Kidney (tissue), 14 donors: ENCODE measurements around the gene NPBWR2. TPM values are rescaled to one million over a fixed set of nuclear protein-coding genes. Genes with fewer than 3 reads are reported as not detected.
A peak's percentile ranks its signal among the peaks of the same experiment; 100 is the strongest.

Experiments used
- DNase-seq, 5 donors: peaks; one replicate each; pipeline ENCODE4 v3.0.0-alpha.2; 2013 to 2020
- FAIRE-seq: peaks from 2 replicates; lab custom pipeline; 2012; peaks lifted over from hg19 to GRCh38; lab: Jason Lieb, UNC
- H3K27ac ChIP-seq, 2 donors: one replicate each; pipeline ENCODE4 v1.7.0; 2013; ENCODE audit warnings: low read depth in 2 of 2, low read length in 2 of 2, inconsistent platforms in 1 of 2
- H3K27me3 ChIP-seq: one replicate; pipeline ENCODE4 v1.7.1; 2013; ENCODE audit warnings: low read length, inconsistent platforms; ENCODE audit not compliant: control insufficient read depth, insufficient read depth
- H3K36me3 ChIP-seq, 3 donors: one replicate each; pipeline versions ENCODE4 v1.7.0 to v1.7.1; 2013; ENCODE audit warnings: low read length in 3 of 3, control low read depth in 1 of 3, inconsistent platforms in 1 of 3; ENCODE audit not compliant: insufficient read depth in 3 of 3, control insufficient read depth in 2 of 3
- H3K4me1 ChIP-seq, 3 donors: one replicate each; pipeline versions ENCODE4 v1.7.0 to v1.7.1; 2013; ENCODE audit warnings: low read length in 3 of 3, inconsistent platforms in 1 of 3, low read depth in 1 of 3; ENCODE audit not compliant: control insufficient read depth in 2 of 3, insufficient read depth in 2 of 3
- H3K4me3 ChIP-seq, 3 donors: one replicate each; pipeline versions ENCODE4 v1.7.0 to v1.8.1; 2013; ENCODE audit warnings: low read length in 3 of 3, control low read depth in 1 of 3, inconsistent platforms in 1 of 3
- H3K9ac ChIP-seq, 3 donors: one replicate each; pipeline versions ENCODE4 v1.7.0 to v1.7.1; 2013; ENCODE audit warnings: low read length in 3 of 3, control low read depth in 1 of 3, inconsistent platforms in 1 of 3
- H3K9me3 ChIP-seq, 3 donors: one replicate each; pipeline versions ENCODE4 v1.7.0 to v1.7.1; 2013; ENCODE audit warnings: low read length in 3 of 3, control low read depth in 1 of 3, inconsistent platforms in 1 of 3; ENCODE audit not compliant: control insufficient read depth in 2 of 3, insufficient read depth in 1 of 3
- CTCF ChIP-seq: IDR thresholded peaks from 3 replicates; pipeline ENCODE4 v1.5.1; 2012; ENCODE audit warnings: mild to moderate bottlenecking, moderate library complexity, borderline replicate concordance; ENCODE audit not compliant: insufficient read depth; ENCODE audit errors: extremely low read depth
- intact Hi-C: fragments of 100-400 bp; cut with DNase I; formaldehyde crosslinking; loops from one replicate; pipeline ENCODE4 v1.11.1; 2022
- polyA plus RNA-seq: library from polyadenylated mRNA; stranded (reverse); fragments of 350-450 nt; fragmentation: Illumina TruSeq; extraction: RNeasy Lipid Tissue Mini Kit (QIAGEN cat#74804); gene quantifications from one replicate; pipeline ENCODE4 v1.2.3, GENCODE V29; 2014; ENCODE audit warnings: low read depth, low replicate concordance; ENCODE audit not compliant: insufficient read depth
- total RNA-seq: library from RNA; stranded (reverse); fragmentation: NEBNext Ultra II Directional; extraction: Animal tissue kit (Norgen Biotek cat#: 25700); gene quantifications from one replicate; pipeline ENCODE4 v1.2.1, GENCODE V29; 2021
- donor health status: control.
- donor health status: control.
- donor health status: control.
- donor health status: control.
- donor health status: control.
- donor health status: DM: yes; HTN: yes; CAD: no.
- donor health status: Normal renal cell carcinoma (clear cell type).

NPBWR2 gene
- total and polyA plus RNA-seq, 2 donors from 2014 or later = not detected

- H3K27ac ChIP-seq = peak overlapping the region in 1 of 2 donors; percentile 43
- intact Hi-C loops = no loop called here
- no peak for FAIRE-seq
These were observed 43.8 kb downstream of the NPBWR2 start for GRCh38 chr20:64063389-64064144.

GRCh38 chr20:64062596-64063388, 44.6 kb downstream of the NPBWR2 start, which contains the start of gene TCEA2:
TCEA2 (plus strand) TSS chr20:64063198; CDS start chr20:64063313, 115 bp downstream.
- Histone ChIP-seq H3K27ac (peak within 1 kb of the TSS; percentile 65 to 78), H3K9me3 (no peaks in the 10 kb centered on the region), H3K36me3 (no peaks in the 10 kb centered on the region), H3K9ac (peak within 1 kb of the TSS; percentile 23 to 75 (median 41)), H3K4me1 (peaks cover 0 to 18% (median 6%) of the 10 kb centered on the region in 3 donors), H3K4me3 (peak within 1 kb of the TSS; percentile 58 to 74 (median 61)), H3K27me3 (no peaks in the 10 kb centered on the region)
- no peak for FAIRE-seq
- intact Hi-C loops = no loop called here
- TF ChIP-seq CTCF = no peak
- peak; percentile 98 to 99 (median 98) for DNase-seq

More at GRCh38 chr20:64063389-64064144, 43.8 kb downstream of the NPBWR2 start:
- H3K9me3 ChIP-seq = no peaks in the 10 kb centered on the region
- TF ChIP-seq CTCF = no peak
- DNase-seq = peak in 2 of 5 donors; percentile 63 to 86
- peaks cover 0 to 18% (median 6%) of the 10 kb centered on the region in 3 donors for H3K4me1 ChIP-seq
- H3K9ac ChIP-seq = peak overlapping the region; percentile 23 to 75 (median 25)
- no peaks in the 10 kb centered on the region for H3K36me3 ChIP-seq
- H3K27me3 ChIP-seq = no peaks in the 10 kb centered on the region
- peak overlapping the region; percentile 55 to 74 (median 61) for H3K4me3 ChIP-seq

GRCh38 chr20:64062276-64062595, 45.1 kb downstream of the NPBWR2 start:
- no peaks in the 10 kb centered on the region for H3K9me3 ChIP-seq
- no peak for TF ChIP-seq CTCF
- H3K36me3 ChIP-seq = no peaks in the 10 kb centered on the region
- intact Hi-C loops = no loop called here
- FAIRE-seq = no peak
- H3K27me3 ChIP-seq = no peaks in the 10 kb centered on the region
- H3K9ac ChIP-seq = peak overlapping the region in 2 of 3 donors; percentile 41 to 73
- H3K27ac ChIP-seq = peak overlapping the region; percentile 65 to 78
- H3K4me1 ChIP-seq = peaks cover 0 to 19% (median 6%) of the 10 kb centered on the region in 3 donors
- H3K4me3 ChIP-seq = peak overlapping the region in 2 of 3 donors; percentile 58 to 74
- peak in 1 of 5 donors; percentile 53 for DNase-seq
